Suprapubic skin (tissue), 4 donors: Measurements from ENCODE around the gene PDE2A. TPM values are rescaled to one million over a fixed set of nuclear protein-coding genes. Genes with fewer than 3 reads are reported as not detected.

Experiments used
- DNase-seq, 2 donors: peaks; one replicate each; pipeline ENCODE4 v3.0.0-alpha.2; 2019; ENCODE audit warnings: low spot score in 2 of 2
- H3K27ac ChIP-seq: fragments of 200-600 bp; sonication (generic); one replicate; pipeline ENCODE4 v1.5.1; 2019
- H3K27me3 ChIP-seq: fragments of 200-600 bp; sonication (generic); one replicate; pipeline ENCODE4 v1.5.1; 2019
- H3K36me3 ChIP-seq: fragments of 200-600 bp; sonication (generic); one replicate; pipeline ENCODE4 v1.5.1; 2019
- H3K4me1 ChIP-seq: fragments of 200-600 bp; sonication (generic); one replicate; pipeline ENCODE4 v1.5.1; 2019
- H3K4me3 ChIP-seq: fragments of 200-600 bp; sonication (generic); one replicate; pipeline ENCODE4 v1.5.1; 2019; ENCODE audit warnings: mild to moderate bottlenecking
- H3K9me3 ChIP-seq: fragments of 200-600 bp; sonication (generic); one replicate; pipeline ENCODE4 v1.5.1; 2019
- EP300 ChIP-seq: sonication (generic); formaldehyde crosslinking; IDR thresholded peaks from one replicate; pipeline ENCODE4 v1.6.1; 2017; ENCODE audit warnings: antibody characterized with exemption
- POLR2A ChIP-seq, 2 donors: fragments of 450-650 bp; IDR thresholded peaks; one replicate each; pipeline ENCODE4 v1.6.1; 2017; ENCODE audit warnings: antibody characterized with exemption in 2 of 2, mild to moderate bottlenecking in 2 of 2, moderate library complexity in 2 of 2
- POLR2AphosphoS5 ChIP-seq, 3 donors: sonication (generic); formaldehyde crosslinking; IDR thresholded peaks; one replicate each; pipeline ENCODE4 v1.6.1; 2017; ENCODE audit warnings: antibody characterized with exemption in 3 of 3
- WGBS: methylation state at CpG from one replicate; pipeline ENCODE4 v1.1.5; 2018; 5-methylcytosine and 5-hydroxymethylcytosine counted together
- total RNA-seq, 4 donors: library from RNA; depleted of rRNA; stranded (reverse); fragments of >200 nt; gene quantifications; one replicate each; pipeline ENCODE4 v1.1.0, GENCODE V29; 2016
- TF ChIP-seq, protein P1 (sequence below), 2 donors: fragments of 200-600 bp in 1 of 2; fragments of 450-650 bp in 1 of 2; sonication (generic) in 1 of 2; IDR thresholded peaks; one replicate each; pipeline ENCODE4 v1.5.1; 2016 to 2019; ENCODE audit warnings: antibody characterized with exemption in 2 of 2, mild to moderate bottlenecking in 1 of 2, moderate library complexity in 1 of 2

PDE2A gene
- total RNA-seq, 4 donors from 2014 or later: 5.4 to 49.9 (median 31.2) TPM

DNA sequence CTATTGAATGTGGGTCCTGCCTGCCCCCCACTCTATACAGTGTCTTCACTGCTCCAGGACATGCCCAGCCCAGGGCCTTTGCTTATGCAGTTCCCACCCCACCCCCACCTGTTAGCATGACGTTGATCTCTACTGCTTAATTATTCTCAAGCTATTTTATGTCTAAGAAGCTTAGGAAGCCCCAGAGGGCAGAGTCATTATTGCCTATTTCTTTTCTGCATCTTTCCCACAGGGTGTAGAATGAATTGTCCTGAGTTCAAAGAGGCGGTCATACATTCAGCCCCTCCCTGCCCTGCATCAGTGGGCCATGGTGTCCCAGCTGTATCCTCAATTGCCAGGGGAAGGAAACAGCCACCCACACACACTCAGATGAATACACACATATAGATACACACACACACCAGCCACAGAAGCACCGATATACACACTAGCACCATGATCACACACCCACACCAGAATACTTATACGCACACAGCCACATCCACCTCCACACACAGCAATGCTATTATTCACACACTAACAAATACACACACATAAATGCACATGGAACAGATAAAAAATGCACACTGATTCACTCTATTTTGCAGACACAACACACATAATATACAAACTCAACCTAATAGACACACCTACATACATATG is 1.5 kb downstream of the PDE2A start:
- no peaks in the 10 kb centered on the region for H3K9me3 ChIP-seq
- H3K36me3 ChIP-seq: no peaks in the 10 kb centered on the region
- no peak overlapping the region for H3K27ac ChIP-seq
- WGBS: 64% methylated on average over 4 of the region's 4 CpGs
- DNase-seq: no peak
- TF ChIP-seq POLR2A (IDR thresholded peaks at IDR 0.05): no peak
- TF ChIP-seq EP300: no peak
- TF ChIP-seq, protein P1, sequence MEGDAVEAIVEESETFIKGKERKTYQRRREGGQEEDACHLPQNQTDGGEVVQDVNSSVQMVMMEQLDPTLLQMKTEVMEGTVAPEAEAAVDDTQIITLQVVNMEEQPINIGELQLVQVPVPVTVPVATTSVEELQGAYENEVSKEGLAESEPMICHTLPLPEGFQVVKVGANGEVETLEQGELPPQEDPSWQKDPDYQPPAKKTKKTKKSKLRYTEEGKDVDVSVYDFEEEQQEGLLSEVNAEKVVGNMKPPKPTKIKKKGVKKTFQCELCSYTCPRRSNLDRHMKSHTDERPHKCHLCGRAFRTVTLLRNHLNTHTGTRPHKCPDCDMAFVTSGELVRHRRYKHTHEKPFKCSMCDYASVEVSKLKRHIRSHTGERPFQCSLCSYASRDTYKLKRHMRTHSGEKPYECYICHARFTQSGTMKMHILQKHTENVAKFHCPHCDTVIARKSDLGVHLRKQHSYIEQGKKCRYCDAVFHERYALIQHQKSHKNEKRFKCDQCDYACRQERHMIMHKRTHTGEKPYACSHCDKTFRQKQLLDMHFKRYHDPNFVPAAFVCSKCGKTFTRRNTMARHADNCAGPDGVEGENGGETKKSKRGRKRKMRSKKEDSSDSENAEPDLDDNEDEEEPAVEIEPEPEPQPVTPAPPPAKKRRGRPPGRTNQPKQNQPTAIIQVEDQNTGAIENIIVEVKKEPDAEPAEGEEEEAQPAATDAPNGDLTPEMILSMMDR (IDR thresholded peaks at IDR 0.05): no peak
- no peak for TF ChIP-seq POLR2AphosphoS5 (IDR thresholded peaks at IDR 0.05)
- peaks cover 7% of the 10 kb centered on the region for H3K4me1 ChIP-seq
- peaks cover 74% of the 10 kb centered on the region for H3K27me3 ChIP-seq
- H3K4me3 ChIP-seq: no peak overlapping the region

DNA sequence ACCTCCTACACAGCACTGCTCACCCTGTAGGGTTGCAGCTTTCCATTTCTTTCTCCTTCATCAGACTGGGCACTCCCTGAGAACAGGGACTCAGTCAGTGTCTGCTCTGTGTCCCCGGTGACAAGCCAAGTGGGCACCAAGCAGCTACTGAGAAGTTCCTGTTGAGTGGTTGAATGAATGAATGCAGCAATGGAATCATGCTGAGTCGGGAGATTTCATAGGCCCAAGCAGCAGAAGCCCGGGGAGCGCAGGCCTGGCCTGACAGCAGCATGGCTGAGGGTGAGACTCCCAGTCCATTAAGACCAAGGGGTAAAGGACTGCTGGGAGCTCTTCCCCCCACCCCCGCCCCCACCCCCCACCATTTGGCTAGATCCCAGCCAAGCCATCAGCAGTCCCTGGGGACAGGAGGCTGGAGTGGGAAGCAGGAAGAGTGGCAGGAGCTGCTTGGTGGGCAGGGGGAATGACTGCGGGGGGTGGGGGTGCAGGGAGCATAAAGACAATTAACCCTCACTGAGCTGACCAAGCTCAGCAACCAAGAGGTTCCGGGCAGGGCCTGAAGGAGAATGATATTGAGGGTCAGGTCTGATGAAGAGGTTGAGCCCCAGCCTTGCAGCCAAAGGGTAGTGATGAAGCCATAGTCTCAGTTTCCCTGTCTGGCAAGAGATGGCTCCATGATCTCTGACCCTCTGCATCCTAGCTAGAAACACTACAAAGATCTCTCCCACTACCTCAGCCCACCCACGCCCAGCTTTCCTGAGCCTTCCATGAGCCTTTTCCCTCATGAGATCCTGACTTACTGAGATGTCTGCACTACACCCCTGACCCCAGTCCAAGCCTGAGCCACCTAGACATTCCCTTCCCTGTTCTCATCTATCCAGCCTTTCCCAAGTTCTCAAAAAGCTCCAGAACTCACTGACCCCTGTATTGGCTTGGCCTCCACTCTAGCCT is 2.8 kb downstream of the PDE2A start:
- TF ChIP-seq, protein P1 (IDR thresholded peaks at IDR 0.05): no peak
- TF ChIP-seq POLR2A (IDR thresholded peaks at IDR 0.05): no peak
- no peak for TF ChIP-seq POLR2AphosphoS5 (IDR thresholded peaks at IDR 0.05)
- TF ChIP-seq EP300: no peak
- Histone ChIP-seq H3K9me3 (no peaks in the 10 kb centered on the region), H3K27me3 (peaks cover 61% of the 10 kb centered on the region), H3K4me3 (no peak overlapping the region), H3K4me1 (no peaks in the 10 kb centered on the region), H3K36me3 (no peaks in the 10 kb centered on the region), H3K27ac (no peak overlapping the region)
- WGBS: 63% methylated on average over 8 of the region's 8 CpGs
- no peak for DNase-seq

DNA sequence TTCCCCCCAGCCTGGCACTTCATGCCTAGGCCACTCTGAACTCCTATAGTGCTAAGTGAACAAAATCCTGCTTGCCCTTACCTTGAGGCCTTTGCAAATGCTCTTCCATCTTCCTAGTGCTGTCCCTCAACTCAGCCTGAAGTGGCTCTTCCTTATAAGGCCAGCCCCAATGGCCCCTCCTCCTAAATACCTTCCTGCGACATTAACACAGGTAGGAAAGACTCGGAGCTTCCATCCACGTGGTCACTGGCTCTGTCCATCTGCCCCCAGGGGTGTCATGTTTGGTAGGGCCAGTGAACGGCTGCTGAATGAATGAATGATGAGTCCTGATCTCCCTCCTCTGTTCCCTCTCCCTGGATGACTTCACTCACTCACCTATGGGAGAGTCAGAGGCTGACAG is 4.2 kb downstream of the PDE2A start:
- 69% methylated on average over 4 of the region's 4 CpGs for WGBS
- Histone ChIP-seq H3K36me3 (no peaks in the 10 kb centered on the region), H3K27ac (no peak overlapping the region), H3K27me3 (peaks cover 50% of the 10 kb centered on the region), H3K4me3 (no peak overlapping the region), H3K4me1 (no peaks in the 10 kb centered on the region), H3K9me3 (no peaks in the 10 kb centered on the region)
- no peak for TF ChIP-seq POLR2A (IDR thresholded peaks at IDR 0.05)
- TF ChIP-seq EP300: no peak
- TF ChIP-seq POLR2AphosphoS5 (IDR thresholded peaks at IDR 0.05): no peak
- TF ChIP-seq, protein P1 (IDR thresholded peaks at IDR 0.05): no peak
- DNase-seq: no peak

DNA sequence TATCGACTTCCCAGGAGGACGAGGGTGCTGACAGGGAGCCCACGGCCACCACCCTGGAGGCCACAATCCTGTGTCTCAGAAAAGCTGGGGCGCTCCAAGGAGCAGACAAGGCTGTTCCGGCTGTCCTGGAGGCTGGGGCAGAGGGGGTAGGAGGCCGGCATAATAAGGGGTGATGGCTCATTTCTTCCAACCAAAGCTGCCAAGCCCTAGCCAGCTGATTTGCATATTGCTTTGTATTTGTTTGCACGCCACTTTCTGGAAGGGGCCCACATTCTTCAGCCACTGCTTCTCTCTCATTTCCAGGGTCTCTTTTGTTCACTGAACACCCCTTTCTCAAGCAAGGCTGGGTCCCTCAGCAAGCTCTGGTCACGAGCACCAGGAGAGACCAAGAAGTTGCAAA is 4.7 kb downstream of the PDE2A start:
- Histone ChIP-seq H3K9me3 (no peaks in the 10 kb centered on the region), H3K27ac (no peak overlapping the region), H3K36me3 (no peaks in the 10 kb centered on the region), H3K4me1 (no peaks in the 10 kb centered on the region), H3K4me3 (no peak overlapping the region), H3K27me3 (peaks cover 50% of the 10 kb centered on the region)
- TF ChIP-seq POLR2A (IDR thresholded peaks at IDR 0.05): no peak
- TF ChIP-seq, protein P1 (IDR thresholded peaks at IDR 0.05): no peak
- TF ChIP-seq POLR2AphosphoS5 (IDR thresholded peaks at IDR 0.05): no peak
- no peak for TF ChIP-seq EP300
- WGBS: 74% methylated on average over 8 of the region's 8 CpGs
- no peak for DNase-seq
